ENCODE measurements around the gene MOSPD3. TPM values are rescaled to one million over a fixed set of nuclear protein-coding genes. Genes with fewer than 3 reads are reported as not detected.

Gene MOSPD3
- total RNA-seq, 1 experiment from 2014 or later: 16.7 TPM

- Histone ChIP-seq H3K4me1 (ENCODE audit: insufficient read depth, low read length) (no peaks in the 10 kb centered on the region), H3T11ph (ENCODE audit: low read length) (no peak overlapping the region), H2BK15ac (ENCODE audit: low read depth, low read length) (no peak overlapping the region), H3K14ac (ENCODE audit: insufficient read depth, low read length) (no peak overlapping the region; the same call in 1 of the 2 replicates), H3K56ac (ENCODE audit: insufficient read length, low read depth, low read length) (no peak overlapping the region), H3K79me1 (ENCODE audit: insufficient read depth, low read depth, low read length, poor library complexity, severe bottlenecking) (no peaks in the 10 kb centered on the region), H3K4ac (ENCODE audit: low read depth, low read length) (no peak overlapping the region), H3K23ac (ENCODE audit: insufficient read length, low read depth, low read length) (no peak overlapping the region), H2BK120ac (ENCODE audit: low read depth, low read length, poor library complexity, severe bottlenecking) (no peak overlapping the region), H3K27me3 (ENCODE audit: insufficient read depth, low read length) (no peaks in the 10 kb centered on the region), H4K20me1 (ENCODE audit: control insufficient read depth, insufficient read depth, insufficient read length) (no peaks in the 10 kb centered on the region), H2BK20ac (ENCODE audit: low read depth, low read length, poor library complexity, severe bottlenecking) (no peak overlapping the region), H3K18ac (ENCODE audit: insufficient read length, low read depth, low read length) (no peak overlapping the region), H3K9ac (ENCODE audit: extremely low read depth, insufficient read length, low read length) (no peak overlapping the region), H2BK12ac (ENCODE audit: insufficient read length, low read depth, low read length) (no peak overlapping the region), H4K8ac (replicated peaks; ENCODE audit: insufficient read length, low read depth, low read length) (no peak overlapping the region), H2AFZ (ENCODE audit: low read length) (no peak overlapping the region), H3K27ac (ENCODE audit: insufficient read length, low read depth, low read length) (no peak overlapping the region), H3K23me2 (ENCODE audit: insufficient read length, low read depth, low read length, poor library complexity, severe bottlenecking) (no peaks in the 10 kb centered on the region), H4K91ac (ENCODE audit: insufficient read length, low read depth, low read length) (no peak overlapping the region), H2AK5ac (ENCODE audit: insufficient read length, low read length) (no peak overlapping the region), H3K9me3 (ENCODE audit: control insufficient read depth, low read depth, low read length) (no peaks in the 10 kb centered on the region), H4K5ac (ENCODE audit: insufficient read length, low read depth, low read length) (no peak overlapping the region), H3K79me2 (ENCODE audit: insufficient read depth, low read length) (no peaks in the 10 kb centered on the region), H3K4me2 (ENCODE audit: insufficient read depth, insufficient read length, low read length) (no peak overlapping the region), H2BK5ac (ENCODE audit: insufficient read length, low read length) (no peak overlapping the region)
- peaks cover 17% of the 10 kb centered on the region for H3K27me3 Mint-ChIP-seq (ENCODE audit: low read depth)
- H3K36me3 Mint-ChIP-seq (ENCODE audit: insufficient read depth in 1 of 3, low read depth in 3 of 3): no peaks in the 10 kb centered on the region
- no peak overlapping the region for H3K27ac Mint-ChIP-seq
- DNase-seq: no peak
- H3K4me3 Mint-ChIP-seq: no peak overlapping the region
- H3K4me1 Mint-ChIP-seq: peaks cover 6 to 37% of the 10 kb centered on the region in 2 experiments
- no peaks in the 10 kb centered on the region; a peak in 1 of 5 replicates for H3K9me3 Mint-ChIP-seq
- TF ChIP-seq CTCF (conservative IDR thresholded peaks at IDR 0.05): no peak
- WGBS (ENCODE audit: extremely low coverage, insufficient read length, low lambda C conversion rate): no CpG with 5 or more reads among the region's 24 CpGs
Measured at GRCh38 chr7:100640517-100641440, 28.4 kb downstream of the MOSPD3 start.
